IMR-90 (cell line): ENCODE results near the gene CCL19. TPM values are rescaled to one million over a fixed set of nuclear protein-coding genes. Genes with fewer than 3 reads are reported as not detected.

ENCODE experiments used
- ATAC-seq: fragments of 200-7000 bp; cut with Tn5 transposase; 2 replicates; pipeline ENCODE4 v1.9.1; 2020; ENCODE audit warnings: low read depth, mild to moderate bottlenecking, moderate library complexity
- BruUV-seq: library from RNA; stranded (reverse); fragments of 400-500 nt; replicated peaks from 2 replicates; lab custom pipeline; 2021; lab: Mats Ljungman, UMichigan
- CTCF ChIA-PET: fragments of 300-600 bp; formaldehyde crosslinking; extraction: SDS; loops from one replicate; lab custom pipeline; 2021; ENCODE audit warnings: antibody characterized with exemption; lab: Yijun Ruan, JAX
- POLR2A ChIA-PET: fragments of 300-600 bp; sonication (Branson Sonifier 250); formaldehyde crosslinking; loops from one replicate; lab custom pipeline; 2022; ENCODE audit warnings: antibody characterized with exemption; ENCODE audit not compliant: unreplicated experiment; lab: Charles Lee
- DNase-seq: peaks from one replicate; pipeline ENCODE4 v3.0.0; 2013
- H2AFZ ChIP-seq: replicated peaks from 2 replicates; pipeline ENCODE3; 2013; ENCODE audit warnings: low read length, mild to moderate bottlenecking; ENCODE audit not compliant: poor library complexity
- H2AK5ac ChIP-seq: 2 replicates; pipeline ENCODE4 v1.6.1; 2013; ENCODE audit warnings: low read depth, low read length, inconsistent platforms
- H2AK9ac ChIP-seq: replicated peaks from 2 replicates; pipeline ENCODE3; 2013; ENCODE audit warnings: mild to moderate bottlenecking, low read depth, low read length, moderate library complexity; ENCODE audit not compliant: poor library complexity
- H2BK120ac ChIP-seq: 2 replicates; pipeline ENCODE4 v1.6.1; 2013; ENCODE audit warnings: low read depth, low read length, inconsistent platforms
- H2BK15ac ChIP-seq: 3 replicates; pipeline ENCODE4 v1.6.1; 2013; ENCODE audit warnings: low read depth, low read length, inconsistent platforms
- H2BK20ac ChIP-seq: 2 replicates; pipeline ENCODE4 v1.6.1; 2013; ENCODE audit warnings: low read depth, mild to moderate bottlenecking, inconsistent platforms, low read length, moderate library complexity
- H2BK5ac ChIP-seq: 2 replicates; pipeline ENCODE4 v1.6.1; 2013; ENCODE audit warnings: mild to moderate bottlenecking, low read depth, low read length, inconsistent platforms; ENCODE audit not compliant: poor library complexity, severe bottlenecking
- H3K14ac ChIP-seq: replicated peaks from 2 replicates; pipeline ENCODE4 v1.6.1; 2013; ENCODE audit warnings: low read depth, low read length, inconsistent platforms
- H3K18ac ChIP-seq: 2 replicates; pipeline ENCODE4 v1.6.1; 2013; ENCODE audit warnings: low read depth, low read length, control low read depth
- H3K23ac ChIP-seq: 2 replicates; pipeline ENCODE4 v1.6.1; 2013; ENCODE audit warnings: low read depth, low read length, inconsistent platforms
- H3K27ac ChIP-seq: 2 replicates; pipeline ENCODE4 v1.5.1; 2013; ENCODE audit warnings: mild to moderate bottlenecking, control low read depth, low read length; ENCODE audit not compliant: insufficient read depth
- H3K27me3 ChIP-seq: 2 replicates; pipeline ENCODE4 v1.6.1; 2013; ENCODE audit warnings: low read length; ENCODE audit not compliant: control insufficient read depth, insufficient read depth
- H3K36me3 ChIP-seq: 2 replicates; pipeline ENCODE4 v1.6.1; 2013; ENCODE audit warnings: low read length, mixed read lengths; ENCODE audit not compliant: control insufficient read depth, insufficient read depth
- H3K4ac ChIP-seq: 2 replicates; pipeline ENCODE4 v1.6.1; 2013; ENCODE audit warnings: low read depth, low read length, inconsistent platforms
- H3K4me1 ChIP-seq: 2 replicates; pipeline ENCODE4 v1.6.1; 2013; ENCODE audit warnings: low read length, mixed read lengths; ENCODE audit not compliant: control insufficient read depth, insufficient read depth
- H3K4me2 ChIP-seq: 2 replicates; pipeline ENCODE4 v1.6.1; 2013; ENCODE audit warnings: low read depth, mild to moderate bottlenecking, control low read depth, low read length, moderate library complexity
- H3K4me3 ChIP-seq: 2 replicates; pipeline ENCODE4 v1.5.1; 2013; ENCODE audit warnings: low read depth, mild to moderate bottlenecking, control low read depth, low read length, moderate library complexity; ENCODE audit not compliant: insufficient read depth
- H3K56ac ChIP-seq: 2 replicates; pipeline ENCODE4 v1.6.1; 2013; ENCODE audit warnings: low read length, inconsistent platforms; ENCODE audit not compliant: insufficient read depth; ENCODE audit errors: extremely low read depth
- H3K79me1 ChIP-seq, 2 experiments: 2 replicates each; pipeline ENCODE4 v1.6.1; 2013; ENCODE audit warnings: low read length in 2 of 2, inconsistent platforms in 1 of 2, low read depth in 1 of 2
- H3K9ac ChIP-seq: 2 replicates; pipeline ENCODE4 v1.6.1; 2013; ENCODE audit warnings: low read depth, low read length, control low read depth
- H3K9me1 ChIP-seq: 2 replicates; pipeline ENCODE4 v1.6.1; 2013; ENCODE audit warnings: low read length, inconsistent platforms; ENCODE audit not compliant: insufficient read depth
- H3K9me3 ChIP-seq: 2 replicates; pipeline ENCODE4 v1.6.1; 2013; ENCODE audit warnings: low read length; ENCODE audit not compliant: control insufficient read depth, insufficient read depth
- H4K20me1 ChIP-seq: 2 replicates; pipeline ENCODE4 v1.6.1; 2013; ENCODE audit warnings: low read length, inconsistent platforms; ENCODE audit not compliant: insufficient read depth
- H4K5ac ChIP-seq: 2 replicates; pipeline ENCODE4 v1.6.1; 2013; ENCODE audit warnings: mild to moderate bottlenecking, low read depth, low read length, control low read depth
- H4K8ac ChIP-seq, 2 experiments: 2 replicates each; pipeline ENCODE4 v1.6.1; 2013; ENCODE audit warnings: low read depth in 2 of 2, low read length in 2 of 2, control low read depth in 1 of 2, inconsistent platforms in 1 of 2
- H4K91ac ChIP-seq: 2 replicates; pipeline ENCODE4 v1.6.1; 2013; ENCODE audit warnings: low read depth, low read length, inconsistent platforms; ENCODE audit not compliant: insufficient read depth
- CEBPB ChIP-seq: IDR thresholded peaks from 2 replicates; pipeline ENCODE4 v1.6.1; 2012; ENCODE audit warnings: low read depth, low read length, improper control_type of control experiment
- CTCF ChIP-seq: conservative IDR thresholded peaks from 2 replicates; pipeline ENCODE4 v1.5.1; 2012; ENCODE audit warnings: mild to moderate bottlenecking, low read depth, low read length, improper control_type of control experiment
- ELK1 ChIP-seq: fragments of 150-350 bp; IDR thresholded peaks from 2 replicates; pipeline ENCODE4 v1.6.1; 2016; ENCODE audit warnings: low read depth, mild to moderate bottlenecking, low read length, moderate library complexity, borderline replicate concordance
- FOS ChIP-seq: fragments of 150-350 bp; IDR thresholded peaks from 2 replicates; pipeline ENCODE4 v1.6.1; 2016; ENCODE audit warnings: low read depth, low read length
- MAFK ChIP-seq: IDR thresholded peaks from 2 replicates; pipeline ENCODE4 v1.6.1; 2012; ENCODE audit warnings: low read depth, low read length, improper control_type of control experiment
- MAZ ChIP-seq: IDR thresholded peaks from 2 replicates; pipeline ENCODE4 v1.6.1; 2012; ENCODE audit warnings: low read depth, mild to moderate bottlenecking, low read length, improper control_type of control experiment, moderate library complexity, borderline replicate concordance
- MXI1 ChIP-seq: IDR thresholded peaks from 2 replicates; pipeline ENCODE4 v1.6.1; 2012; ENCODE audit warnings: low read depth, mild to moderate bottlenecking, low read length, moderate library complexity, borderline replicate concordance
- NFE2L2 ChIP-seq: fragments of 150-350 bp; IDR thresholded peaks from 2 replicates; pipeline ENCODE4 v1.6.1; 2016; ENCODE audit warnings: low read depth, mild to moderate bottlenecking, low read length
- RAD21 ChIP-seq: IDR thresholded peaks from 2 replicates; pipeline ENCODE4 v1.6.1; 2012; ENCODE audit warnings: low read length, improper control_type of control experiment
- RCOR1 ChIP-seq: IDR thresholded peaks from 2 replicates; pipeline ENCODE4 v1.6.1; 2012; ENCODE audit warnings: mild to moderate bottlenecking, low read length, improper control_type of control experiment; ENCODE audit not compliant: insufficient replicate concordance
- SMC3 ChIP-seq: fragments of 150-350 bp; IDR thresholded peaks from 2 replicates; pipeline ENCODE4 v1.6.1; 2016; ENCODE audit warnings: low read depth, mild to moderate bottlenecking, antibody characterized with exemption, low read length, moderate library complexity
- WGBS, 2 experiments: methylation state at CpG; one replicate each; pipeline versions ENCODE4 v1.1.5 to v1.1.7; 2013; ENCODE audit warnings: missing lambda C conversion rate in 2 of 2; ENCODE audit not compliant: insufficient read length in 1 of 2; ENCODE audit errors: extremely low coverage in 2 of 2; 5-methylcytosine and 5-hydroxymethylcytosine counted together
- dilution Hi-C: fragments of 300-500 bp; cut with HindIII; formaldehyde crosslinking; loops from one replicate; pipeline ENCODE4 v1.14.3; 2018; ENCODE audit warnings: low sequenced_read_pairs; ENCODE audit not compliant: unreplicated experiment
- in situ Hi-C: fragments of 300-500 bp; cut with MboI; formaldehyde crosslinking; loops from 3 replicates; pipeline ENCODE4 v1.14.3; 2019; ENCODE audit warnings: low sequenced_read_pairs, inconsistent platforms, mixed read lengths
- intact Hi-C: fragments of 100-400 bp; cut with micrococcal nuclease; formaldehyde crosslinking; loops from 2 replicates; pipeline ENCODE4 v1.10.0; 2022
- polyA plus RNA-seq, 3 experiments: library from polyadenylated mRNA; depleted of rRNA; stranded (reverse); fragments of >200 nt; gene quantifications; 2 replicates each; pipeline ENCODE4 v1.2.3, GENCODE V29; 2012; ENCODE audit warnings: low replicate concordance in 1 of 3
- total RNA-seq: library from RNA; depleted of rRNA; stranded (reverse); fragments of >200 nt; gene quantifications from 2 replicates; pipeline ENCODE4 v1.2.3, GENCODE V29; 2012

CCL19 gene
- total and polyA plus RNA-seq, 2 of the 4 experiments (the other 2 are of a cell fraction) = not detected

GRCh38 chr9:34675048-34675714, 15.9 kb downstream of the CCL19 start:
- no peak overlapping the region for H3K4me3 ChIP-seq
- BruUV-seq = no TSS peak
- no peak overlapping the region for H2BK15ac ChIP-seq
- in situ Hi-C loops (no loop called here), dilution Hi-C loops (no loop called here), intact Hi-C loops (loop anchor here (1.0 kb wide), 1 partner anchor 27 kb away; no protein-coding TSS in a partner anchor)
- H4K20me1 ChIP-seq = no peaks in the 10 kb centered on the region
- no peak overlapping the region for H2BK5ac ChIP-seq
- POLR2A ChIA-PET = no interaction called here
- peaks cover 20 to 24% of the 10 kb centered on the region in 2 experiments for H3K79me1 ChIP-seq
- no CpG with 5 or more reads among the region's 10 CpGs for WGBS, 2 experiments
- no peak overlapping the region for H3K27ac ChIP-seq
- H4K5ac ChIP-seq = no peak overlapping the region
- no peaks in the 10 kb centered on the region for H3K9me3 ChIP-seq
- no peak overlapping the region for H2AK9ac ChIP-seq
- no peak overlapping the region for H3K56ac ChIP-seq
- no peak overlapping the region for H3K9ac ChIP-seq
- CTCF ChIA-PET = interaction anchor here (1.0 to 3.3 kb wide), 2 partner anchors 26 to 27 kb away, joined by 3 to 16 read pairs; no protein-coding TSS in a partner anchor
- H4K8ac ChIP-seq = no peak overlapping the region
- no peak overlapping the region for H3K23ac ChIP-seq
- no peaks in the 10 kb centered on the region for H3K9me1 ChIP-seq
- no peak overlapping the region for H2BK20ac ChIP-seq
- H3K4ac ChIP-seq = no peak overlapping the region
- no peak overlapping the region for H3K18ac ChIP-seq
- no peak overlapping the region for H2BK120ac ChIP-seq
- no peaks in the 10 kb centered on the region for H3K27me3 ChIP-seq
- H3K4me1 ChIP-seq = no peaks in the 10 kb centered on the region
- no peak overlapping the region for H2AFZ ChIP-seq
- no peak overlapping the region for H4K91ac ChIP-seq
- no peak overlapping the region for H3K14ac ChIP-seq
- no peak overlapping the region for H2AK5ac ChIP-seq
- ATAC-seq (peak; percentile 96), DNase-seq (peak; percentile 59)
- H3K4me2 ChIP-seq = no peak overlapping the region
- H3K36me3 ChIP-seq = peaks cover 2% of the 10 kb centered on the region
- TF ChIP-seq NFE2L2 = no peak
- no peak for TF ChIP-seq MAFK
- TF ChIP-seq MXI1 = no peak
- TF ChIP-seq RCOR1 = no peak
- TF ChIP-seq FOS = no peak
- TF ChIP-seq SMC3 = peak; percentile 68
- TF ChIP-seq RAD21 = peak; percentile 70
- no peak for TF ChIP-seq ELK1
- TF ChIP-seq MAZ = no peak
- no peak for TF ChIP-seq CEBPB
- peak; percentile 94 for TF ChIP-seq CTCF
